HG03460 (cell line): ENCODE results near the gene TIMMDC1.

Experiments
- ATAC-seq: cut with Tn5 transposase; IDR thresholded peaks from one replicate; pipeline ENCODE4 v1.9.1; 2021; ENCODE audit not compliant: unreplicated experiment

TIMMDC1 gene

DNA sequence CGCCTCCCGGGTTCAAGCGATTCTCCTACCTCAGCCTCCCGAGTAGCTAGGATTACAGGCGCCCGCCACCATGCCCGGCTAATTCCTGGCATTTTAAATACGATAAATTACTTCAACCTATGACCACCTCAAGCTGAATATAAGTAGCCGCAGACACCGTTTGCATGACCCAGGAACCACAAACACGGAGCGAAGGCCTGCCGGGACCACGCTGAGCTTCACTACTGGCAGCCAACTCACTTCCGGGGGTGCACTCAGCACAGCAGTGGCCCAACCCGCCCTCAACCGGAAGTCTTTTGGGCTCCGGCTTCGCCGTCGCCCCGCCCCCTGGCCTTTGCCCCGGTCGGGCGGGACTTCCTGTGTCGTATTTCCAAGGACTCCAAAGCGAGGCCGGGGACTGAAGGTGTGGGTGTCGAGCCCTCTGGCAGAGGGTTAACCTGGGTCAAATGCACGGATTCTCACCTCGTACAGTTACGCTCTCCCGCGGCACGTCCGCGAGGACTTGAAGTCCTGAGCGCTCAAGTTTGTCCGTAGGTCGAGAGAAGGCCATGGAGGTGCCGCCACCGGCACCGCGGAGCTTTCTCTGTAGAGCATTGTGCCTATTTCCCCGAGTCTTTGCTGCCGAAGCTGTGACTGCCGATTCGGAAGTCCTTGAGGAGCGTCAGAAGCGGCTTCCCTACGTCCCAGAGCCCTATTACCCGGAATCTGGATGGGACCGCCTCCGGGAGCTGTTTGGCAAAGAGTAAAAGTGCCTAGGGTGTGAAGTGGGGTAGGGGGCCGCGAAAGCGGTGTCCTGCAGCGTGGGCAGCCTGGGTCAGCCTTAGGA, at the start of gene TIMMDC1:
Gene TIMMDC1, plus strand, starts transcription at position 362 of the 826 bp plus-strand sequence. Its CDS starts 187 bp downstream, at position 549.
- peak; percentile 97 for ATAC-seq

GRCh38 chr3:119453822-119454221, 44.5 kb upstream of the TIMMDC1 start:
- no peak for ATAC-seq

- no peak for ATAC-seq
Measured at GRCh38 chr3:119456469-119456868, 41.9 kb upstream of the TIMMDC1 start.

DNA sequence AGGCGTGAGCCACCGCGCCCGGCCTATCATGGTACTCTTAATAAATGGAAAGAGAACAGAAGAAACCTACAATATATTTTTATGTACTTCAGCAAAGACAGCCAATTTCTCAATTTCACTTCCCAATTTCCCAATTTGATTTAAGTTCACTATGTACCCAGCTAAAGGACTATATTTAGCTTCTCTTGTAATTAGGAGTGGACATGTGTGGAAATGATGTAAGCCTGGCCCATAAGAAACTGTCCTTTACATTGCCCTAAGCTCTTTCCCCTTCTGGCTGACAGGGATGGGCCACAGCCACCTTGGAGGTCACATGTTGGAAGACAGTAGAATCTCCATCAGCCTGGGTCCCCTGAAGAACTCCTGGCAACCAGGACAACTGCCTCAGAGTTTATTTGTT, 41.1 kb upstream of the TIMMDC1 start:
- no peak for ATAC-seq

DNA sequence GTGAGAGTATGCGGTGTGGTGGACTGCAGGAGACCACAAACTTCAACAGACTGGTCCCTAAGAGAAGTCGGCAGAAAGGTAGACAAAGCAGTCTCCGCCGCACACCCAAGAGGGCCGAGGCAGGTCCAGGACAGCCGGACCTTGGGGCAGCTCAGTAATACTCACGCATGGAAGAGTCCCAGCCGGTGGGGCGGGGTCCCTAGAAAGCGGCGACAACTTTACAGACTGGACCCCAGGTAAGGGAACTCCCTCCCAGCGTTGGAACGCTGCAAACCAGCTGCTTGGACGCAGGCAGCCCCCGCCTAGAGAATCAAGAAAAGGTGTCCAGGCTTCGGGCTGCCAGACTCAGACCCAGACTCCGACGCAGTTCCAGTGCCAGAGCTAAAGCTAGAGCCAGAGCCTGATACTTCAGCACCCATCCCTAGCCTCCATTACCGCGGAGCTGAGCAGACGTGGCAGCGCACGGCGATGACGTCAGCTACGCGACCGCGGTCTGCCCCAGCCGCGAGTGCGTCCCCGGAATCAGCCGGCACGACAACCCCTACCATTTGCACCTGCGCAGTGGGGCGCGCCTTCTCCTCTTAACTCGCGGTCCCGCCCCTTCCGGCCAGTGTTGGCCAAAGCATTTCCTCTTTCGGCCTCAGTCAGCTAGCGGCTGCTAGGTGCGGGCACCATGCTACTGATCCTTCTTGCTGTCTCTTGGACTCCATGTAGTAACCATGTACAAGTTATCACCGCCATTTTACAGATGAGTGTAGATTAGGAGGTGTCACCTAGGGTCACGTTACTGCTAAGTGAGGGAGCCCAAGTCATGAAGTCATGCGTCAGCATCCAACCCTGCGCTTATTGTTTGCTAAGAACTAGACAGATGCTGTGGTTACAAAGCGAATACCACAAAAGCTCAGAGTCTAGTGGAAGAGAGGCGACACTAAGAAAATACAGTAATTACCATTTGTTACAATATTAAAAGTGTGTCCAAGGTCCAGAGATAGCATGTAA, 34.9 kb upstream of the TIMMDC1 start, which contains the start of gene TMEM39A:
Gene TMEM39A, minus strand, starts transcription at position 445 of the 999 bp plus-strand sequence. CDS start 1,541 bp downstream, outside the sequence.
- peak; percentile 92 for ATAC-seq

GRCh38 chr3:119468041-119468440, 30.3 kb upstream of the TIMMDC1 start:
- no peak for ATAC-seq

DNA sequence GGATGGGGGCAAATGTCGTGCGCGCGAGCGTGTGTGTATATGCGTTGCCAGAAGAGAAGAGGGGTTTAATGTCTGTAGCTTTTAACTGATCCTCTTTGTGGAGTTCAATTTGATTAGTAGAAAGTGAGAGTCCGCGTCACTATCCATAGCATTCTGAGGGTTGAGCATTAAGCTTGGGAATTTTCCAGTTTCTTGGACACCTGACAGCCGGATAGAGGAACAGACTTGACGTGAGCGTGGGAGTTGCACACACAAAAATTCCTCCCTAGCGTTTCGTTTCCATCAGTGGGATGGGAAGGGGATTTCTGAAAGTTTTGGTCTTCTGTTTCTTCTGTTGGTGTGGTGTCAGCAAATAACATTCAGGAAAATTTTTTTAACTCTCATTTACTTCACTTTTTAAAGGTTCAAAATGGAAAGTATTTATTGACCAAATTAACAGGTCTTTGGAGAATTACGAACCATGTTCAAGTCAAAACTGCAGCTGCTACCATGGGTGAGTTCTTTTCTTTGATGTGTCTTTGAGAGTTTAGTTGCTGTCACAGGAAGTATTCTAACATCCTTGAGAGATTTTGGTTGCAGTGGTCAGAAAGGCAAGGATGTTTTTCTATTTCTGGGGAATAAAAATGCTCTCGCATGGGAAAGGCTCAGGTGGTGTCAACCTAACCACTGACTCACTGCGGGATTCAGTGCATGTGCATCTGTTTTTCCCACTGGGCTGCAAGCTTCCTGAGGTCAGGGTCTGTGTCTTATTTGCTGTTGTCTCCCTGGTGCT, 28.7 kb upstream of the TIMMDC1 start:
- no peak for ATAC-seq

- ATAC-seq = no peak
Measured at GRCh38 chr3:119470866-119471265, 27.5 kb upstream of the TIMMDC1 start.

DNA sequence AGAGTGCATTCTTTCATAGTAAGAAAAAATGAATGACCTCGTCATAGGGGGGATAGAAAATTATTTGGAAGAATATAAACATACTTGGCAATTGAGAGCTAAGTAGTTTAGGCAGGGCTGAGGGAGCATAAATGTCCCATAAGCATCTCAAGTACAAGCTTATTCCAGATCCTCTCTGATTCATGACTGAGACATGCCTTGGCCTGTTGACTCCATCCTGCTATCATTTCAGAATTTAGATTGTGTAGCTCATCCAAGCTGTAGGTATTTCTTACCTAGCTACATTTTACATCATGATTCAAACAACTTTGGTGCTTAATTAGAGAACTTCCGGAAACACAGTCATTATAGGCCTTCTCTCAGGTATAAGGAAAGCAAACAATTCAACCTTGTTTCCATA, 17.3 kb upstream of the TIMMDC1 start:
- ATAC-seq = no peak

DNA sequence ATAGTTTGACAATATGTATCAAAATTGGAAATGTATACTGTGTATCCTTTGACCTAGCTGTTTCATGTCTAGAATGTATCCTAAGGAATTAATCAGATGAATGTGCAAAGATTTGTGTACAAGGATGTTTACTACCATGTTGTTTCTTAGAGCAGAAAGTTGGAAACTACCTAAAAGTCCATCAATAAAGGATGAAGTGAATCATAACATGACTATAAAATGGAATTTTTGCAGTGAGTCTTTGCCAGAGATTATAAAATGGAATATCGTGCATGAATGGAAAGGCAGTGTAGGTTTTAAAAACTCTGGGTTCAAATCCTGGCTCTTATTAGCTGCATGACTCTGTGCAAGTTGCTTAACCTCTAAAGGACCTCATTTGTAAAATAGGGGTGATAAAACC, 15.2 kb upstream of the TIMMDC1 start:
- ATAC-seq = no peak

- ATAC-seq = no peak
Measured at GRCh38 chr3:119485563-119485962, 12.8 kb upstream of the TIMMDC1 start.

DNA sequence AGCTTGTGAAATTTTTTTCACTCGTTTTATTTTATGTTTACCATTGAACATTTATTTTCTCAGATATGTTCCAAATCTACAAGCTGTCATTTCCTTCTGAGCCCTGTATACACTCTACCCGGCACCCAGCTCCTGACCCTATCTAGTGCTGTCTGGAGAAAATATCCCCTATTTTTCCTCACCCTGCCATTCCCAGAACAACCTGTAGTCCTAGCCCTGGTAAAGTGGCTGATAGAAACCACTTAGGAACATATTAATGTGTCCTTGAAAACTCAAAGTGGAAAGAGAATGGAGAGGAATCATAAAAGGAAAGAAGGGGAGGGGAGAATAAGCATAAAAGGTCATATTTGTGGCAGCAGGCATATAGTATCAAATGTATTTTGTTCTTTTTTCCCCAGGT, 8.2 kb upstream of the TIMMDC1 start:
- no peak for ATAC-seq

DNA sequence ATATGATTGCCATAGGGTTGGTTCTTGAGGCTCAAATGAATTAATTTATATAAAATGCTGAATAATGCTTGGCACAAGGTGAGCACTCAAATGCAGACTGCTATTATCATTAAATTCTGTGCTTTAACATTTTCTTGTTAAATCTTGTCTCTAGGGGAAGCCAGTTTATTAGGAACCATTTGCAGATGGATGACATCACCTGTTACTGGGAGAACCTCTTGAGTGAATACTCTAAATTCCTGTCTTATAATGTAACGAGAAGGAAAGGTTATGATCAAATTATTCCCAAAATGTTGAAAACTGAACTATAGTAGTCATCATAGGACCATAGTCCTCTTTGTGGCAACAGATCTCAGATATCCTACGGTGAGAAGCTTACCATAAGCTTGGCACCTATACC, 6.2 kb upstream of the TIMMDC1 start:
- no peak for ATAC-seq

DNA sequence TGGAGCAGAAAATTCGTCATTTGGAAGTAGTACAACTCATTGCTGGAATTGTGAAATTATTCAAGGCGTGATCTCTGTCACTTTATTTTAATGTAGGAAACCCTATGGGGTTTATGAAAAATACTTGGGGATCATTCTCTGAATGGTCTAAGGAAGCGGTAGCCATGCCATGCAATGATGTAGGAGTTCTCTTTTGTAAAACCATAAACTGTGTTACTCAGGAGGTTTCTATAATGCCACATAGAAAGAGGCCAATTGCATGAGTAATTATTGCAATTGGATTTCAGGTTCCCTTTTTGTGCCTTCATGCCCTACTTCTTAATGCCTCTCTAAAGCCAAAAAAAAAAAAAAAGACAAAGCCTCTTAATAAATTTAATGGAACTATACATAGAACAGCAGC, 5.5 kb upstream of the TIMMDC1 start:
- ATAC-seq = no peak

DNA sequence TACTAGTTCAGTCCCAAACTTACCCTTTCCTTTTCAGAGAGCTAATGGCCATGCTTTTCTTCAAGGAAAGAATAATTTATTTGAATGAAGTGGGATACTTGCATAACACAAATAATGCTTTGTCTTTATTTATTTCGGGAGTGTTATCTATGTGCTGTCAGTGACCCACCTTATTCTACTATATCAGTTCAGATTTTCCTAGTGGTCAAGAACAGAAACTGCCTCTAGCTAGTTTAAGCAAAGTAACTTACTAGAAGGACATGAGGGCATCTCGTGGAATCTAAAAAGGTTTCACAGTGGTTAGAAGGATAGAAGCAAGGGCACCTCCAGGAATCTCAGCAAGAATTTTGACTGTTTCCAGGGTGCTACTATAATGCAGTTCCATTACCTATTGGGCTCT, 3.8 kb upstream of the TIMMDC1 start:
- no peak for ATAC-seq

GRCh38 chr3:119497820-119498185, 544 bp upstream of the TIMMDC1 start:
- no peak for ATAC-seq

- no peak for ATAC-seq
Measured at GRCh38 chr3:119500265-119500664, 1.9 kb downstream of the TIMMDC1 start.

DNA sequence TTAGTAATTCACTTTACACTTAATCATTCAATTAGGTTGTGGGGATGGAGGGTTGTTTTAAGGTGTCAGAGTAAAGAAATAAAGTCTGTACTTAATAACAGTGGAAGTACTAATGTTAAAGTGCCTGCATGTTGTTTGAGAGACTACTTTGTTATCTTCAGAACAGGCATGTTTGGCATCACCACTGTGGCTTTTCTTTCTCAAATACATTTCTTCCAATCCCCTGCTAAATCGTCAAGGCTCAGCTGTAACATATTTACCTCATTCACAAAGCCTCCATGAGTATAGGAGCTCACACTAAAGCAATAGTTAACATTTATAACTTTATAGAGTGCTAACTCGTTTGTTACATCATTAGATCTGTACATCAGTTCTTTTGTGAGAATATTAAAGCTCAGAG, 2.6 kb downstream of the TIMMDC1 start:
- ATAC-seq = no peak

DNA sequence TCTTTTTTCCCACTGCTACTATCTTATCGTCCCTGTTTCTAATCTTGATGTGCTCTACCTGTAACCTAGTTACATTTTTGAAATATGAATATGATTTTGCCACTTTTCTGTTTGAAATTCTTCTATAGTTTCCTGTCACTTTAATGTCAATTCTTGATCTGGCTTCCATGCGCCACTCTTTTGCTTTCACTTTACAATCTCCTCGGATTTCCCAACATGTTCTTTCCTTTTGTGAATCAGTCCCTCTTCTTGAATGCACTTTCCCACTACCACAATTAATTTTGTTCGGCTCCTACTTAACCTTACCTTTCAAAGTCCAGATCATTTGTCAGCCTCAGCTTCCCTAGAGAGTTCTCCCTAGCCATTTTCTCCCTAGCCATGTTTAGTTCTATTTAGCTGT, 8.3 kb downstream of the TIMMDC1 start:
- no peak for ATAC-seq

GRCh38 chr3:119507404-119507803, 9.1 kb downstream of the TIMMDC1 start:
- no peak for ATAC-seq
